GM12878 (cell line): ENCODE measurements around the gene NODAL. TPM values are rescaled to one million over a fixed set of nuclear protein-coding genes. Genes with fewer than 3 reads are reported as not detected.

Source experiments
- ASH2L ChIP-seq: fragments of 300-600, 200-600 bp; sonication (generic); IDR thresholded peaks from 2 replicates; pipeline ENCODE4 v1.6.1; 2017; ENCODE audit warnings: low read depth, mild to moderate bottlenecking, borderline replicate concordance
- BACH1 ChIP-seq: fragments of 450-650 bp; IDR thresholded peaks from 2 replicates; pipeline ENCODE4 v1.6.1; 2017; ENCODE audit warnings: mild to moderate bottlenecking, borderline replicate concordance
- BHLHE40 ChIP-seq, 2 experiments: fragments of 450-650 bp in 1 of 2; IDR thresholded peaks; 2 replicates each; pipeline ENCODE4 v1.6.1; 2011 to 2017; ENCODE audit warnings: low read depth in 2 of 2, borderline replicate concordance in 1 of 2, improper control_type of control experiment in 1 of 2, low read length in 1 of 2, mild to moderate bottlenecking in 1 of 2
- EGR1 ChIP-seq, 2 experiments: IDR thresholded peaks; 1 replicate in 1 of 2; 2 replicates in 1 of 2; pipeline ENCODE4 v1.6.1; 2011 to 2012; ENCODE audit warnings: low read depth in 2 of 2, low read length in 2 of 2, borderline replicate concordance in 1 of 2, mild to moderate bottlenecking in 1 of 2, moderate library complexity in 1 of 2
- ESRRA ChIP-seq: IDR thresholded peaks from 2 replicates; pipeline ENCODE4 v1.6.1; 2012; ENCODE audit warnings: mild to moderate bottlenecking, low read length, improper control_type of control experiment
- MTA2 ChIP-seq: fragments of 450-650 bp; IDR thresholded peaks from 2 replicates; pipeline ENCODE4 v1.6.1; 2016; ENCODE audit warnings: low read depth, mild to moderate bottlenecking, moderate library complexity
- NFYB ChIP-seq: IDR thresholded peaks from 2 replicates; pipeline ENCODE4 v1.6.1; 2011; ENCODE audit warnings: low read depth, mild to moderate bottlenecking, low read length, improper control_type of control experiment, moderate library complexity; ENCODE audit not compliant: insufficient read depth
- NR2F1 ChIP-seq: fragments of 450-650 bp; conservative IDR thresholded peaks from 2 replicates; pipeline ENCODE4 v1.6.1; 2017; ENCODE audit warnings: mild to moderate bottlenecking
- PAX5 ChIP-seq: IDR thresholded peaks from 2 replicates; pipeline ENCODE4 v1.6.1; 2011; ENCODE audit warnings: low read depth, low read length, borderline replicate concordance
- PML ChIP-seq: IDR thresholded peaks from 2 replicates; pipeline ENCODE4 v1.6.1; 2012; ENCODE audit warnings: low read length, inconsistent platforms
- POLR2AphosphoS2 ChIP-seq: IDR thresholded peaks from 2 replicates; pipeline ENCODE4 v1.6.1; 2011; ENCODE audit warnings: low read depth, mild to moderate bottlenecking, low read length, improper control_type of control experiment, moderate library complexity
- RCOR1 ChIP-seq: conservative IDR thresholded peaks from 2 replicates; pipeline ENCODE4 v1.6.1; 2012; ENCODE audit warnings: low read depth, low read length, improper control_type of control experiment
- YBX1 ChIP-seq: fragments of 450-650 bp; IDR thresholded peaks from 2 replicates; pipeline ENCODE4 v1.6.1; 2016; ENCODE audit warnings: antibody characterized with exemption
- polyA plus RNA-seq, 11 experiments: library from polyadenylated mRNA; depleted of rRNA in 4 of 11; unstranded in 6 of 11; stranded (reverse) in 5 of 11; fragments of >200 nt; fragmentation: Nextera tagmentation in 4 of 11; fragmentation: Illumina TruSeq in 1 of 11; extraction: Ambion mirVana in 4 of 11; extraction: Trizol in 1 of 11; gene quantifications; 1 replicate in 1 of 11; 2 replicates in 10 of 11; pipeline versions ENCODE4 v1.2.1 to v1.2.3, GENCODE V29; 2011 to 2016; ENCODE audit warnings: inconsistent platforms in 2 of 11, missing spikeins in 2 of 11, low read depth in 1 of 11
- total RNA-seq, 4 experiments: library from RNA; depleted of rRNA in 3 of 4; stranded (reverse); fragments of >200 nt in 3 of 4; fragmentation: Illumina TruSeq in 1 of 4; extraction: Trizol in 1 of 4; gene quantifications; 2 replicates each; pipeline versions ENCODE4 v1.2.1 to v1.2.3, GENCODE V29; 2013 to 2021
- TF ChIP-seq, protein P1 (sequence below): fragments of 450-650 bp; conservative IDR thresholded peaks from 2 replicates; pipeline ENCODE4 v1.6.1; 2017; ENCODE audit warnings: mild to moderate bottlenecking, moderate library complexity
- TF ChIP-seq, protein P2 (sequence below): fragments of 150-350 bp; IDR thresholded peaks from 2 replicates; pipeline ENCODE4 v1.6.1; 2016; ENCODE audit warnings: low read depth, low read length
- TF ChIP-seq, protein P3 (sequence below): fragments of 450-650 bp; IDR thresholded peaks from 2 replicates; pipeline ENCODE4 v1.6.1; 2017; ENCODE audit warnings: low read depth, mild to moderate bottlenecking, moderate library complexity
- TF ChIP-seq, protein P4 (sequence below): fragments of 450-650 bp; IDR thresholded peaks from 2 replicates; pipeline ENCODE4 v1.6.1; 2017; ENCODE audit warnings: mild to moderate bottlenecking, low read depth, inconsistent platforms; ENCODE audit not compliant: poor library complexity, severe bottlenecking

The NODAL gene
- total and polyA plus RNA-seq, 10 of the 15 experiments (the other 5 are each of a cell fraction or from before 2014, with no cell fraction given) = not detected

DNA sequence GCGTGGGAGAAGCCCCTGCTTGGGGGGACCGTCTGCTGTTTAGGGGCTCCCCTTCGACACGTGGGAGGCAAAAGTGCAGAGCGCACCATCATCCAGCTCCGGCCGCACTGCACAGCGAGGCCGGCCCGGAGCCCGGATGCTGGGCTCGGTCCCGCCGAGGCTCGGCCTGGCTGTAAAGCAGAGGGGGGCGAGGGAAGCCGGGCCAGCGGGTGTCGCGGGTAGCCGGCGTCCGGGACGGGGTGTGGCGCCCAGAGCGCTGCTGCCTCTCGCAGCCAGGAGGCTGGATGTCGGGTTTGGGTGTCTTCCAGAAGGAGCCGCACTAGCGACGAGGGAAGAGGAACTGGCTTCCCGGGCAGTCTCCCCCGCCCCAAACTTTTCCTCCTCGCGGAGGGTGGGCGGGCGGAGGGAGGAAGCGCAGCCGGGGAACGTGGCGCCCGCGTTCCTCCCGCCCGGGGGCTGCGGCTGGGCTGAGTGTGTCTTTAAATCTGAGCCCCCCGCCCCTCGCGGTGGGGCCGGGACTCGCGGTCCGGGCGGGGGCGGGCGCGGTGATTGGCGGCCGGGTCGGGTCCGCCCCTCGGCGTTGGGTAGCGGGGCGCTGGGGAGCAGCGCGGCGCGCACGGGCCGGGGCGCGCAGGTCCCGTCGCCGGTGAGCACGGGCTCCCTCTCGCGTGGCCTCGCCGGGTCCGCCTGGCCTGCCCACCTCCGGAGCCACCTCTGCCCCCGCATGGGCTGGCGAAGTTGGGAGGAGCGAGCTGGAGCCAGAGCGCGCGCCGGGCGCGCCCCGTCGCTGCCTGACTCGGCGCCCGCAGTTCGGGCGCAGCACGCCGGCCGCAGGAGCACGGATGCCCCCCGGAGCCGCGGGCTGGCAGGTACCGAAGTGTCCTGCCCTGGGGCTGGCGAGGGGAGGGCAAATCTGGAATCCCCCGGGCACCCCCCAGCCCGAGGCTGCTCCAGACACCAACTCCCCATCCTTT, 37.0 kb upstream of the NODAL start, which contains the start of gene PALD1 (continued):
- TF ChIP-seq, protein P1, sequence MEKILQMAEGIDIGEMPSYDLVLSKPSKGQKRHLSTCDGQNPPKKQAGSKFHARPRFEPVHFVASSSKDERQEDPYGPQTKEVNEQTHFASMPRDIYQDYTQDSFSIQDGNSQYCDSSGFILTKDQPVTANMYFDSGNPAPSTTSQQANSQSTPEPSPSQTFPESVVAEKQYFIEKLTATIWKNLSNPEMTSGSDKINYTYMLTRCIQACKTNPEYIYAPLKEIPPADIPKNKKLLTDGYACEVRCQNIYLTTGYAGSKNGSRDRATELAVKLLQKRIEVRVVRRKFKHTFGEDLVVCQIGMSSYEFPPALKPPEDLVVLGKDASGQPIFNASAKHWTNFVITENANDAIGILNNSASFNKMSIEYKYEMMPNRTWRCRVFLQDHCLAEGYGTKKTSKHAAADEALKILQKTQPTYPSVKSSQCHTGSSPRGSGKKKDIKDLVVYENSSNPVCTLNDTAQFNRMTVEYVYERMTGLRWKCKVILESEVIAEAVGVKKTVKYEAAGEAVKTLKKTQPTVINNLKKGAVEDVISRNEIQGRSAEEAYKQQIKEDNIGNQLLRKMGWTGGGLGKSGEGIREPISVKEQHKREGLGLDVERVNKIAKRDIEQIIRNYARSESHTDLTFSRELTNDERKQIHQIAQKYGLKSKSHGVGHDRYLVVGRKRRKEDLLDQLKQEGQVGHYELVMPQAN = no peak
- TF ChIP-seq BACH1 = peak; percentile 54; the same call in 1 of the 2 replicates
- TF ChIP-seq YBX1 = no peak
- peak; percentile 28; the same call in 1 of the 2 replicates for TF ChIP-seq NFYB
- TF ChIP-seq EGR1 (IDR thresholded peaks at IDR 0.05; ENCODE audit: borderline replicate concordance in 1 of 2, low read depth in 2 of 2, low read length in 2 of 2) = peak in 1 of 2 experiments; percentile 76; a peak in 2 of 3 replicates
- TF ChIP-seq, protein P2, sequence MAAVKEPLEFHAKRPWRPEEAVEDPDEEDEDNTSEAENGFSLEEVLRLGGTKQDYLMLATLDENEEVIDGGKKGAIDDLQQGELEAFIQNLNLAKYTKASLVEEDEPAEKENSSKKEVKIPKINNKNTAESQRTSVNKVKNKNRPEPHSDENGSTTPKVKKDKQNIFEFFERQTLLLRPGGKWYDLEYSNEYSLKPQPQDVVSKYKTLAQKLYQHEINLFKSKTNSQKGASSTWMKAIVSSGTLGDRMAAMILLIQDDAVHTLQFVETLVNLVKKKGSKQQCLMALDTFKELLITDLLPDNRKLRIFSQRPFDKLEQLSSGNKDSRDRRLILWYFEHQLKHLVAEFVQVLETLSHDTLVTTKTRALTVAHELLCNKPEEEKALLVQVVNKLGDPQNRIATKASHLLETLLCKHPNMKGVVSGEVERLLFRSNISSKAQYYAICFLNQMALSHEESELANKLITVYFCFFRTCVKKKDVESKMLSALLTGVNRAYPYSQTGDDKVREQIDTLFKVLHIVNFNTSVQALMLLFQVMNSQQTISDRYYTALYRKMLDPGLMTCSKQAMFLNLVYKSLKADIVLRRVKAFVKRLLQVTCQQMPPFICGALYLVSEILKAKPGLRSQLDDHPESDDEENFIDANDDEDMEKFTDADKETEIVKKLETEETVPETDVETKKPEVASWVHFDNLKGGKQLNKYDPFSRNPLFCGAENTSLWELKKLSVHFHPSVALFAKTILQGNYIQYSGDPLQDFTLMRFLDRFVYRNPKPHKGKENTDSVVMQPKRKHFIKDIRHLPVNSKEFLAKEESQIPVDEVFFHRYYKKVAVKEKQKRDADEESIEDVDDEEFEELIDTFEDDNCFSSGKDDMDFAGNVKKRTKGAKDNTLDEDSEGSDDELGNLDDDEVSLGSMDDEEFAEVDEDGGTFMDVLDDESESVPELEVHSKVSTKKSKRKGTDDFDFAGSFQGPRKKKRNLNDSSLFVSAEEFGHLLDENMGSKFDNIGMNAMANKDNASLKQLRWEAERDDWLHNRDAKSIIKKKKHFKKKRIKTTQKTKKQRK = no peak
- TF ChIP-seq, protein P3, sequence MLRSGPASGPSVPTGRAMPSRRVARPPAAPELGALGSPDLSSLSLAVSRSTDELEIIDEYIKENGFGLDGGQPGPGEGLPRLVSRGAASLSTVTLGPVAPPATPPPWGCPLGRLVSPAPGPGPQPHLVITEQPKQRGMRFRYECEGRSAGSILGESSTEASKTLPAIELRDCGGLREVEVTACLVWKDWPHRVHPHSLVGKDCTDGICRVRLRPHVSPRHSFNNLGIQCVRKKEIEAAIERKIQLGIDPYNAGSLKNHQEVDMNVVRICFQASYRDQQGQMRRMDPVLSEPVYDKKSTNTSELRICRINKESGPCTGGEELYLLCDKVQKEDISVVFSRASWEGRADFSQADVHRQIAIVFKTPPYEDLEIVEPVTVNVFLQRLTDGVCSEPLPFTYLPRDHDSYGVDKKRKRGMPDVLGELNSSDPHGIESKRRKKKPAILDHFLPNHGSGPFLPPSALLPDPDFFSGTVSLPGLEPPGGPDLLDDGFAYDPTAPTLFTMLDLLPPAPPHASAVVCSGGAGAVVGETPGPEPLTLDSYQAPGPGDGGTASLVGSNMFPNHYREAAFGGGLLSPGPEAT = no peak
- TF ChIP-seq MTA2 = no peak
- no peak for TF ChIP-seq POLR2AphosphoS2
- TF ChIP-seq NR2F1 = 0 out of 2 replicates have a peak, but pooled peaks have one; percentile 46
- TF ChIP-seq PAX5 = no peak
- TF ChIP-seq PML = no peak
- TF ChIP-seq RCOR1 = no peak
- no peak for TF ChIP-seq ESRRA
- no peak for TF ChIP-seq ASH2L
- peak in 1 of 2 experiments; percentile 89; a peak in 2 of 4 replicates for TF ChIP-seq BHLHE40 (IDR thresholded peaks at IDR 0.05; ENCODE audit: borderline replicate concordance in 1 of 2, low read depth in 2 of 2, low read length in 1 of 2)
- TF ChIP-seq, protein P4, sequence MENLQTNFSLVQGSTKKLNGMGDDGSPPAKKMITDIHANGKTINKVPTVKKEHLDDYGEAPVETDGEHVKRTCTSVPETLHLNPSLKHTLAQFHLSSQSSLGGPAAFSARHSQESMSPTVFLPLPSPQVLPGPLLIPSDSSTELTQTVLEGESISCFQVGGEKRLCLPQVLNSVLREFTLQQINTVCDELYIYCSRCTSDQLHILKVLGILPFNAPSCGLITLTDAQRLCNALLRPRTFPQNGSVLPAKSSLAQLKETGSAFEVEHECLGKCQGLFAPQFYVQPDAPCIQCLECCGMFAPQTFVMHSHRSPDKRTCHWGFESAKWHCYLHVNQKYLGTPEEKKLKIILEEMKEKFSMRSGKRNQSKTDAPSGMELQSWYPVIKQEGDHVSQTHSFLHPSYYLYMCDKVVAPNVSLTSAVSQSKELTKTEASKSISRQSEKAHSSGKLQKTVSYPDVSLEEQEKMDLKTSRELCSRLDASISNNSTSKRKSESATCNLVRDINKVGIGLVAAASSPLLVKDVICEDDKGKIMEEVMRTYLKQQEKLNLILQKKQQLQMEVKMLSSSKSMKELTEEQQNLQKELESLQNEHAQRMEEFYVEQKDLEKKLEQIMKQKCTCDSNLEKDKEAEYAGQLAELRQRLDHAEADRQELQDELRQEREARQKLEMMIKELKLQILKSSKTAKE = no peak
